ENCODE measurements around the gene TSPOAP1. TPM values are rescaled to one million over a fixed set of nuclear protein-coding genes. Genes with fewer than 3 reads are reported as not detected.

TSPOAP1 gene
- total RNA-seq, 1 experiment from 2014 or later, result 10.9 TPM

GRCh38 chr17:58309918-58310259, 18.7 kb downstream of the TSPOAP1 start (continued):
- TF ChIP-seq, protein P1, sequence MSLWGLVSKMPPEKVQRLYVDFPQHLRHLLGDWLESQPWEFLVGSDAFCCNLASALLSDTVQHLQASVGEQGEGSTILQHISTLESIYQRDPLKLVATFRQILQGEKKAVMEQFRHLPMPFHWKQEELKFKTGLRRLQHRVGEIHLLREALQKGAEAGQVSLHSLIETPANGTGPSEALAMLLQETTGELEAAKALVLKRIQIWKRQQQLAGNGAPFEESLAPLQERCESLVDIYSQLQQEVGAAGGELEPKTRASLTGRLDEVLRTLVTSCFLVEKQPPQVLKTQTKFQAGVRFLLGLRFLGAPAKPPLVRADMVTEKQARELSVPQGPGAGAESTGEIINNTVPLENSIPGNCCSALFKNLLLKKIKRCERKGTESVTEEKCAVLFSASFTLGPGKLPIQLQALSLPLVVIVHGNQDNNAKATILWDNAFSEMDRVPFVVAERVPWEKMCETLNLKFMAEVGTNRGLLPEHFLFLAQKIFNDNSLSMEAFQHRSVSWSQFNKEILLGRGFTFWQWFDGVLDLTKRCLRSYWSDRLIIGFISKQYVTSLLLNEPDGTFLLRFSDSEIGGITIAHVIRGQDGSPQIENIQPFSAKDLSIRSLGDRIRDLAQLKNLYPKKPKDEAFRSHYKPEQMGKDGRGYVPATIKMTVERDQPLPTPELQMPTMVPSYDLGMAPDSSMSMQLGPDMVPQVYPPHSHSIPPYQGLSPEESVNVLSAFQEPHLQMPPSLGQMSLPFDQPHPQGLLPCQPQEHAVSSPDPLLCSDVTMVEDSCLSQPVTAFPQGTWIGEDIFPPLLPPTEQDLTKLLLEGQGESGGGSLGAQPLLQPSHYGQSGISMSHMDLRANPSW (CRISPR knock-in tag; conservative IDR thresholded peaks at IDR 0.05; ENCODE audit: low read depth), result no peak

- no peaks in the 10 kb centered on the region; the same call in 1 of the 2 replicates for H3K27me3 Mint-ChIP-seq (ENCODE audit: low read depth)
- CTCF ChIA-PET, result interaction anchor here (0.7 to 7.1 kb wide), 18 partner anchors 8 to 179 kb away, joined by 3 to 97 read pairs (median 9); partner anchors contain the start of genes HSF5, RNF43, SUPT4H1 and TSPOAP1
- TF ChIP-seq ZNF232 (CRISPR knock-in tag; IDR thresholded peaks at IDR 0.05), result no peak
- no peak for TF ChIP-seq ZNF219 (CRISPR knock-in tag; IDR thresholded peaks at IDR 0.05; ENCODE audit: borderline replicate concordance)
- no peak for TF ChIP-seq NR1H2 (CRISPR knock-in tag; IDR thresholded peaks at IDR 0.05)
- no peak for TF ChIP-seq ATF3 (CRISPR knock-in tag; conservative IDR thresholded peaks at IDR 0.05)
- no peak for TF ChIP-seq CBFB (CRISPR knock-in tag; IDR thresholded peaks at IDR 0.05; ENCODE audit: low read depth)
- TF ChIP-seq ATF6 (CRISPR knock-in tag; IDR thresholded peaks at IDR 0.05), result no peak
- no peak for TF ChIP-seq TP53 (CRISPR knock-in tag; IDR thresholded peaks at IDR 0.05)
- TF ChIP-seq, protein P2, sequence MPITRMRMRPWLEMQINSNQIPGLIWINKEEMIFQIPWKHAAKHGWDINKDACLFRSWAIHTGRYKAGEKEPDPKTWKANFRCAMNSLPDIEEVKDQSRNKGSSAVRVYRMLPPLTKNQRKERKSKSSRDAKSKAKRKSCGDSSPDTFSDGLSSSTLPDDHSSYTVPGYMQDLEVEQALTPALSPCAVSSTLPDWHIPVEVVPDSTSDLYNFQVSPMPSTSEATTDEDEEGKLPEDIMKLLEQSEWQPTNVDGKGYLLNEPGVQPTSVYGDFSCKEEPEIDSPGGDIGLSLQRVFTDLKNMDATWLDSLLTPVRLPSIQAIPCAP (CRISPR knock-in tag; IDR thresholded peaks at IDR 0.05), result no peak
- TF ChIP-seq, protein P3, sequence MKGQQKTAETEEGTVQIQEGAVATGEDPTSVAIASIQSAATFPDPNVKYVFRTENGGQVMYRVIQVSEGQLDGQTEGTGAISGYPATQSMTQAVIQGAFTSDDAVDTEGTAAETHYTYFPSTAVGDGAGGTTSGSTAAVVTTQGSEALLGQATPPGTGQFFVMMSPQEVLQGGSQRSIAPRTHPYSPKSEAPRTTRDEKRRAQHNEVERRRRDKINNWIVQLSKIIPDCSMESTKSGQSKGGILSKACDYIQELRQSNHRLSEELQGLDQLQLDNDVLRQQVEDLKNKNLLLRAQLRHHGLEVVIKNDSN (CRISPR knock-in tag; IDR thresholded peaks at IDR 0.05), result no peak
- no peak for TF ChIP-seq ZMAT4 (CRISPR knock-in tag; IDR thresholded peaks at IDR 0.05)
- no peak for TF ChIP-seq RORB (CRISPR knock-in tag; IDR thresholded peaks at IDR 0.05)
- TF ChIP-seq E2F5 (CRISPR knock-in tag; IDR thresholded peaks at IDR 0.05), result no peak
- H3K4me3 Mint-ChIP-seq, result no peak overlapping the region
- H3K27ac Mint-ChIP-seq, result no peak overlapping the region
- no peaks in the 10 kb centered on the region for H3K9me3 Mint-ChIP-seq
- H3K36me3 Mint-ChIP-seq, result no peaks in the 10 kb centered on the region
- POLR2A ChIA-PET, result interaction anchor here (0.6 to 0.7 kb wide), 2 partner anchors 168 to 720 kb away, joined by 3 to 5 read pairs; no protein-coding TSS in a partner anchor
- H3K4me1 Mint-ChIP-seq, result peaks cover 7% of the 10 kb centered on the region
- no peak for ATAC-seq
- no peak for DNase-seq (ENCODE audit: low spot score)
Measured at GRCh38 chr17:58308985-58309917, 19.3 kb downstream of the TSPOAP1 start.

Measured in WTC11 (cell line).